Measurements from ENCODE around the gene RNF144B. TPM values are rescaled to one million over a fixed set of nuclear protein-coding genes. Genes with fewer than 3 reads are reported as not detected.
"Not testable (repeated sequence)": the region's sequence is repeated elsewhere in the genome, so short reads cannot be mapped to it uniquely, and the experiment has no call there.

The RNF144B gene
- total RNA-seq, 3 donors from 2014 or later, result 24.3 to 37.0 (median 24.8) TPM

GRCh38 chr6:18397701-18398100 lies 10.6 kb downstream of the RNF144B start:
- no peak overlapping the region for H3K27ac ChIP-seq
- no peaks in the 10 kb centered on the region for H3K9me3 ChIP-seq
- H3K36me3 ChIP-seq, result no peaks in the 10 kb centered on the region
- peaks cover 0 to 4% of the 10 kb centered on the region in 2 donors for H3K4me1 ChIP-seq
- intact Hi-C loops (cut with DNase I; ENCODE audit: low total_unique reads), result no loop called here
- TF ChIP-seq POLR2AphosphoS5 (IDR thresholded peaks at IDR 0.05) (no peak), POLR2A (IDR thresholded peaks at IDR 0.05) (no peak)
- TF ChIP-seq, protein P1, sequence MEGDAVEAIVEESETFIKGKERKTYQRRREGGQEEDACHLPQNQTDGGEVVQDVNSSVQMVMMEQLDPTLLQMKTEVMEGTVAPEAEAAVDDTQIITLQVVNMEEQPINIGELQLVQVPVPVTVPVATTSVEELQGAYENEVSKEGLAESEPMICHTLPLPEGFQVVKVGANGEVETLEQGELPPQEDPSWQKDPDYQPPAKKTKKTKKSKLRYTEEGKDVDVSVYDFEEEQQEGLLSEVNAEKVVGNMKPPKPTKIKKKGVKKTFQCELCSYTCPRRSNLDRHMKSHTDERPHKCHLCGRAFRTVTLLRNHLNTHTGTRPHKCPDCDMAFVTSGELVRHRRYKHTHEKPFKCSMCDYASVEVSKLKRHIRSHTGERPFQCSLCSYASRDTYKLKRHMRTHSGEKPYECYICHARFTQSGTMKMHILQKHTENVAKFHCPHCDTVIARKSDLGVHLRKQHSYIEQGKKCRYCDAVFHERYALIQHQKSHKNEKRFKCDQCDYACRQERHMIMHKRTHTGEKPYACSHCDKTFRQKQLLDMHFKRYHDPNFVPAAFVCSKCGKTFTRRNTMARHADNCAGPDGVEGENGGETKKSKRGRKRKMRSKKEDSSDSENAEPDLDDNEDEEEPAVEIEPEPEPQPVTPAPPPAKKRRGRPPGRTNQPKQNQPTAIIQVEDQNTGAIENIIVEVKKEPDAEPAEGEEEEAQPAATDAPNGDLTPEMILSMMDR (IDR thresholded peaks at IDR 0.05), result no peak
- H3K27me3 ChIP-seq, result no peaks in the 10 kb centered on the region
- no peak for DNase-seq (ENCODE audit: low spot score in 2 of 2)
- H3K4me3 ChIP-seq, result no peak overlapping the region

- H3K4me1 ChIP-seq; H3K4me3 ChIP-seq; H3K36me3 ChIP-seq; H3K9me3 ChIP-seq; intact Hi-C loops (cut with DNase I; ENCODE audit: low total_unique reads); H3K27me3 ChIP-seq; H3K27ac ChIP-seq; DNase-seq (ENCODE audit: low spot score in 2 of 2): not testable (repeated sequence)
These were observed 11.1 kb downstream of the RNF144B start for GRCh38 chr6:18398225-18398624.

GRCh38 chr6:18400831-18401446 lies 13.8 kb downstream of the RNF144B start:
- Histone ChIP-seq H3K4me1 (no peaks in the 10 kb centered on the region), H3K9me3 (no peaks in the 10 kb centered on the region), H3K27me3 (no peaks in the 10 kb centered on the region), H3K36me3 (no peaks in the 10 kb centered on the region), H3K4me3 (no peak overlapping the region), H3K27ac (no peak overlapping the region)
- no peak for DNase-seq (ENCODE audit: low spot score in 2 of 2)
- no peak for TF ChIP-seq POLR2AphosphoS5 (IDR thresholded peaks at IDR 0.05)
- TF ChIP-seq, protein P1 (IDR thresholded peaks at IDR 0.05), result no peak
- TF ChIP-seq POLR2A (IDR thresholded peaks at IDR 0.05), result no peak
- intact Hi-C loops (cut with DNase I; ENCODE audit: low total_unique reads), result no loop called here

DNA sequence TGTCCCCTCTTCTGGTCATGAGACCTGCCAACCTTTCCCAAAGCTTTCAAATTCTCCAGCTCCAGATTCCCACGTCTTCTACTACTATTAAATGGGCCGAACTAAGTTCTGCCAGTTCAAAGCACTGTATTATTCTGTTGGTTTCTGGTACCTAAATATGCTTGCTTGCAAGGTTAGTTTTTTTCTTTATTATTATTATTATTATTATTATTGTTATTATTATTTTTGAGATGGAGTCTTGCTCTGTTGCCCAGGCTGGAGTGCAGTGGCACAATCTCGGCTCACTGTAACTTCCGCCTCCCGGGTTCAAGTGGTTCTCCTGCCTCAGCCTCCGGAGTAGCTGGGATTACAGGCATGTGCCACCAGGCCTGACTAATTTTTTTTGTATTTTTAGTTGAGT lies 17.8 kb downstream of the RNF144B start:
- peak overlapping the region; percentile 20 to 51 for H3K27ac ChIP-seq
- DNase-seq (ENCODE audit: low spot score in 2 of 2); H3K4me1 ChIP-seq; H3K4me3 ChIP-seq; H3K9me3 ChIP-seq; H3K36me3 ChIP-seq; H3K27me3 ChIP-seq; intact Hi-C loops (cut with DNase I; ENCODE audit: low total_unique reads): not testable (repeated sequence)

- no peak overlapping the region for H3K4me3 ChIP-seq
- H3K27me3 ChIP-seq, result no peaks in the 10 kb centered on the region
- no peaks in the 10 kb centered on the region for H3K9me3 ChIP-seq
- intact Hi-C loops (cut with DNase I; ENCODE audit: low total_unique reads), result no loop called here
- TF ChIP-seq, protein P1 (IDR thresholded peaks at IDR 0.05), result no peak
- TF ChIP-seq POLR2A (IDR thresholded peaks at IDR 0.05) (no peak), POLR2AphosphoS5 (IDR thresholded peaks at IDR 0.05) (no peak)
- peak overlapping the region; percentile 51 to 68 for H3K27ac ChIP-seq
- no peaks in the 10 kb centered on the region for H3K36me3 ChIP-seq
- no peak for DNase-seq (ENCODE audit: low spot score in 2 of 2)
- no peaks in the 10 kb centered on the region for H3K4me1 ChIP-seq
These were observed 18.5 kb downstream of the RNF144B start for GRCh38 chr6:18405477-18406293.

DNA sequence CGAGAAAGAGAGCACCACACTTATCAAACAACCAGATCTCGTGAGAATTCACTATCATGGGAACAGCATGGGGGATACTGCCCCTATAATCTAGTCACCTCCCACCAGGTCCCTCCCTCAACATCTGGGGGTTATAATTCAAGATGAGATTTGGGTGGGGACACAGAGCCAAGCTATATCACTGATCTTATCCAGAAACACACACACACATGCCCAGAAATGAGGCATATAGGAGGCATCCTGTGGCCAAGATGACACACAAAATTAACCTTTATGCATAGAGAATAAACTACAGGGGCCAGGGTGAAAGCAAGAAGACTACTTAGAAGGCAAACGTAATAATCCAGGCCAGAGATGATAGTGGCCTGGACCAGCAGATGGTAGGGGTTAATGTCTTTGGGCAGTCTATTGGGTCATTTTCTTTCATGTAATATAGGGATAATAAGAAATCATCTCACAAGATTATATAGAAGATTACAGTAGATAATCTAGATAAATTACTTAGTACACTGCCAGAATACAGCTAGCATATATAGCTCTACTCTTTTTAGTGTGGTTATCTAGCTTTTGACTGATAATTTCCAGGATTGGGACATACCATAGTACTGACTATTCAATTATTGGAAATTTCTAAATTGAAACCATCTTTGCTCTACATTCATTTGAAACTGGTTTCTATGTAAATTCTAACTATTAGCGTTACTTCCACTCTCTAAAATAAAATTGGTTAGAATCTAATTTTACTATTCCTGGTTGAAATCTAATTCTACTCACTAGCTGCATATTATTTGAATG lies 20.0 kb downstream of the RNF144B start:
- Histone ChIP-seq H3K4me3 (no peak overlapping the region), H3K36me3 (no peaks in the 10 kb centered on the region), H3K9me3 (no peaks in the 10 kb centered on the region), H3K27me3 (no peaks in the 10 kb centered on the region), H3K27ac (no peak overlapping the region), H3K4me1 (no peaks in the 10 kb centered on the region)
- no peak for DNase-seq (ENCODE audit: low spot score in 2 of 2)
- TF ChIP-seq POLR2AphosphoS5 (IDR thresholded peaks at IDR 0.05), result no peak
- intact Hi-C loops (cut with DNase I; ENCODE audit: low total_unique reads), result no loop called here

GRCh38 chr6:18409602-18410001 lies 22.5 kb downstream of the RNF144B start:
- H3K4me3 ChIP-seq; H3K4me1 ChIP-seq; H3K36me3 ChIP-seq; H3K27ac ChIP-seq; H3K9me3 ChIP-seq; DNase-seq (ENCODE audit: low spot score in 2 of 2); H3K27me3 ChIP-seq; intact Hi-C loops (cut with DNase I; ENCODE audit: low total_unique reads): not testable (repeated sequence)
